ENCODE data around the gene PHYKPL.

PHYKPL gene

DNA sequence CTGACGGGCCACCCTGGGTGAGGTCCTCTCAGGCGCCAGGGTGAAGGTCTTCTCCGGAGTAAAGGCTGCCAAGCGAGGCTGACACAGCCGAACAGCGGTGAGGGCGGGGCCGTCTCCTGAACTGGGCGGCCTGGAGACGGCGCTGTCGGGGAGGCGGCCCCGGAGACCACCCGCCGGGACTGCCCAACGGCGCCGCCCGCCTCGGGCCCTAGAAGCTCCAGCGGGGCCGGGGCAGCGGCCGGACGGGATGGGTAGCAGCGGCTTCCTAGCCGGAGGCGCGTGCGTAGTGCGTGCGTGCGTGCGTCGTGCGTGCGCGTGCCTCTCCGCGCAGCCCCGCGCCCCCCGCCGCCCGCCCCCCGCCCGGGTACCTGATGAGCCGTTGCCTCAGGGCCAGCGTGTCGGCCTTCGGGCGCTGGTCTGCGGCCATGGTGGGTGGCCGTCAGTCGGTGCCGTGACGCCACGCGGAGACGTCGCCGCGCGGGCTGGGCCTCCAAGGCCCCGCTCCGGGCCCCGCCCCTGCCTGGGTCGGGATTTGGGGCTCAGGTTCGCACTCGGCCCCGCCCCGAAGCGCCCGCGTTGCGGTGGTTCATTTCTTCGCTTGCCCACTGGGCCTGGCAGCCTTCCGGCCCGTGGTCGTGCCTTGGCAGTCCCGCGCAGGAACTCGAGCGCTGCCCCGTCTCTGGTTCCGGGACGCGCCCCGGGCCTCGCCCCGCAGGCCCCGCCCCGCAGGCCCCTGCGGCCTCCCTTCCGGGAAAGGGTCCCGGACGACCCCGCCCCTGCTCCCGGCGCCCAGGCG is at the start of gene PHYKPL:
PHYKPL (minus strand) TSS at position 679 of the 796 bp plus-strand sequence; CDS start at position 427, 252 bp downstream.
- DNase-seq (ENCODE audit: low spot score): peak; percentile 90

DNA sequence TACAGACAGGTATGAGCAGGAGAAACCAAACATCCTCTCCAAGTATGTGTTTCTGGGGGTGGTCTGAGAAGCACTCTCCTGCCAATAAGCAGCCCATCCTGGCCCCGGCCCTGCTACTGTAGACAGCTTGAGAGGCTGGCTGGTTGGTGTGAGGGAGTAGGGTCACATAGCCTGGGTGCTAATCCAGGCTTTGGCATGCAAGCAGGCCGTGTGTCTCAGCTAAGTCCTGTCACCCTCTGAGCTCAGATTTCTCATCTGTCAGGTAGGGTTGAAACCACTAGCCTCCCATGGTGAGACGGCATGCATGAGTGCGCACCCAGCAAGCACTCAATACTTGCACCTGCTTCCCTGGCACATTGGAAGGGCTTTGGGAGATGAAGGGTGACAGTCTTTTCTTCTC is 49.8 kb upstream of the PHYKPL start:
- DNase-seq (ENCODE audit: low spot score): no peak

DNA sequence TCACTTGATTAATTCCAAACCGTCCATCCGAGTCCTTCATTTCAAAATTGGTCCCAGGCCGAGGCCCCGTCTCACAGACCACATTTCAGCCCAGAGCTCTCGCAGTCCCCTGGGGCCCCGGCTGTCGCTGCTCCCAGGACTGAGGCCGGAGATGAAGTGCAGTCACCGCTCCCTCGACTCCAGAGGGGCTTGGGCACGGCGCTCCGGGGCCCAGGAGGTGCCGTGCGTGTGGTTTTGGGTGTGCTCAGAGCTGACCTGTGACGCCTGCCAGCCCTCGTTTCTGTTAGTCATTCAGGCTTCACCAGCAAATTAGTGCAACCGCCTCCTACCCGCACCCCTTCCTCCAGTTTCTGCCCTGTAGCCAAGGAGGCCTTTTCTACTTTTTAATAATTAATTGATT is 48.7 kb upstream of the PHYKPL start:
- no peak for DNase-seq (ENCODE audit: low spot score)

DNA sequence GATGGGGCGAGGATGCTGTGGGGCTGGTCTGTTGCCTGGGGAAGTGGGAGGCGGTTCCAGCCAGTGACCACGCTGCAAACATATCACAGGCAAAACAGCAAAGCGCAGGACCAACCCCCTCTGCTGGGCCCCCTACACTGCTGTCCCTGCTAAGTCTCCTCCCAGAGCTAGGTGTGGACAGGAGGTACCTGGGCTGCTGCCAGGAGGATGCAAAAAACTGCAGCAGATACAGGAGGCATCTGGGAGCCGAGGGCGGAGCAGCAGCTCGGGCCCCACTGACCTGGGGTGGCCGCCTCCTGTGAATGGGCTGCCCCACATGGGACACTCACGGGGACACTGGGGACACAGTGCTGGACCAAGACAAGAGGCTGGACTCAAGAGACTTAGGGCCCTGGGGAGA is 48.0 kb upstream of the PHYKPL start:
- no peak for DNase-seq (ENCODE audit: low spot score)

DNA sequence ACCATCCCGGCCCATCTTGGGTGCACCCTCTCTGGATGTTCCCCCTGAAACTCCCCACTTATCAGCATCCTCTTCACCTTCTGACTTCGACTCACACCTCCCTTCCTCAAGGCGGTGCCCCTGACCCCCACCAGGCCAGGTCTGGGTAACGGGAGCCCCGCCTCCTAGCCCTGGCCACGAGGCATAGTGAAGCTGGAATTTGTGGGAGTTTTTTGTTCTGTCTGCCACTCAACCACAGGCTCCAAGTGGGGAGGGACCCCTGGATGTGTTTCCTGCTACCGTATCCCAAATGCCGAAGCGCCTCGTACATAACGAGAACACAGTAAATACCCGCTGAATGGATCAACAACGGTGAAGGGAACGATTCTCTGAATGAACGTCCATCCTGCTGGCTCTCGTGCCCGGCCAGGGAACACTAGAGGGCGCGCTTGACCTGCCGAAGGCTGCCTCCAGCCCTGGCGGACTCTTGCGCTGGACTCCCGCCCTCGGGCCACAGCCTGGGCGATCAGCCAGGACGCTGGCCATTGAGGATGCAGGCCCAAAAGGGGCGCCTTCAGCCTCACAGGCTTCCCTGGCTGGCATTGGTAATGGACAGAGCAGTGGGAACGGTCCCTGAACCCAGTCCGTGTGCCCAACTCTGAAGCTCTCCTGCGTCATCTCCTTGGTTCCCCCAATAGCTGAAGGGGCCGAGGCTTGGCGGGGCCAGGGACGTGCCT is 47.3 kb upstream of the PHYKPL start:
- DNase-seq (ENCODE audit: low spot score): peak; percentile 96

DNA sequence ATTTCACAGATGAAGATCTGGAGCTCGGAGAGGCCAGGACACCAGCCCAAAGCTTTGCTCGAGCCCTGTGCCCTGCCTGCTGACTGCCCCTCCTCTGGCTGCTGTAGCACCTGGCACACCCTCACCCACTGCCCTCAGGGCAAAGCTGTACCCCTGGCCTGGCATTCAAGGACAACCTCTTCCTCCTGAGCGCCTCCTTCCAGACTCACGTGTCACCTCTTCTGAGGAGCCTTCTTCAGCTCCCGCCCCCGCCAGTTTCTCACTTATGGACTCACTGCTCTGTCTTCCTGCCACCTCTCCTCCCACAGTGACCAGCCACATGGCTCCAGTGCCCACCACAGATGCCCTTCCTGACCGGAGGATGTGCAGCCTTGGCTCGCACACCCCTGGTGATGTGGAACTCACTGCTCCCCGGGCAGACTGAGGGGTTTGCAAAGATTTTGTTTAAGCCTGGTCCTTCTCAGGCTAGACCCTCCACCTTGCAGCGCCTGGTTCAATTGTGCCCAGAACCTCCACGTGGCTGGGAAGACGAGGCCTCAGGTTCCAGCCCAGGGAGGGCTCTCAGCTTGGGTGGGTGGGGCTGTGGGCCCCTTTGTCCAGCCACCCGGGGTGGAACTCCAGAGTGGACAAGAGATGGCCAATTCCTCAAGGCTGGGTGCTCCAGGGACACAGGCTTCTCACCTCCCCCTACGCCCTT is 46.6 kb upstream of the PHYKPL start:
- DNase-seq (ENCODE audit: low spot score): no peak

DNA sequence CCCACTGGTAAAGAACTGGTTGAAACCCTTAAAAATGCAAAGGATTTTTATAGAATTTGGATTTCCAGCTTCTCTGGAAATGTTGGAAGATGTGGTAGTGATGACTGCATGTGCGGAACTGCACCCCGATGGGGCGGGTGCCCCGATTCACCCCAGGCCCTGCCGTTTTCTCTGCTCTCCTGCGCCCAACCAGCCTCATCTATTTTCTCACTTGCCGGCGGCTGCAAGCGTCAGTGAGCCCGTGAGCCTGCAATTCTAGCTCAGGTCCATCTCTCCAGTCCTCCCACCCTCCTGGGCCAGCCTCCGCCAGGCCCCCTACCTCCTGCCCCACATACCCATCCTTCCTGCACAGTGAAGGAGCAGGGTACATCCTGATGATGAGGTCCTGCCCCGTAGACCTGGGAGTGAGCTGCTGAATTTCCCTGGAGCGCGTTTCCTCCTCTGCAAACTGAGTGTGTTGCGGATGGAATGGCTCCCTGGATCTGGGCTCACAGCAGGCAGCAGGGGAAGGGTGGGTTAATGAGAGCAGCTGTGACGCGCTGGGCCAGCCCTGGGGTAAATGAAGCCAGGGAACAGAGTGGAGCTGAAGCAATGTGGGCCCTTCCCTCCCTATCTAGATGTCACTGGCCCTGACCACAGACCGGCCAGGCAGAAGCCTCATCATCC is 45.9 kb upstream of the PHYKPL start:
- DNase-seq (ENCODE audit: low spot score): no peak

DNA sequence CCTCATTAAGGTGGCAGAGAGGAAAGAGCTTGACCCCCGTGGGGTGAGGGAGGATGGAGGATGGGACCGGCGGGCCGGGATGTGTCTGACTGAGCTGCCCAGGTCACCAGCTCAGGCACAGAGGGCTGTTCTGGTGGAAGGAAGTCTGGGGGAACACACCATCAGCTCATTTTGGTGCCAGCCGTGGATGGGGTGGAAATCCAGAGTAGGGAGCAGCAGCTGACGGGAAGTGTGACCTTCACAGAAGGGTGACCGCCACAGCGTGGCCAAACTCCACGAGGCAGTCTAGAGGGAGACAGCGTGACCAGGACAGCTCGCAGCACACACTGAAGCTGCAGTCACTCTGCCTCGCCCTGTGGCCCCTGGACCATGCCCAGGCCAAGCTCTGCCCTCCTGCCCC is 45.3 kb upstream of the PHYKPL start:
- DNase-seq (ENCODE audit: low spot score): no peak

DNA sequence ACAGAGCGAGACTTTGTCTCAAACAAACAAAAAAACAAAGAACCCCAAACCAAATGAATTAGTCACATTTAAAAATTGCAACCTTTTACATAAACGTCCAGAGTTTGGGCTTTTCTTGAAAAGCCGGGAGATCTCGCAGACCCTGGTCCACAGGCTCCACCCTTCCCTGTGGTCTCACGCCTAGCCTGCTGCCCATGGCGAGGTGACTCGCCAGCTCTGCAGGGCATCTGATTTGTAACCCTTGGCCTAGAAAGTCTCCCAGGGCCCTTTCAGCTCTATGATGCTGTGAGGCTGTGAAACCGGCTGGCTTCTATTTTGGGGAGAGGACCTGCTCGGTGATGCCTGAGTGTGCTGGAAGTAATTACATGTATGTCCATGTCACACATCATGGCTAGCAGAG is 44.7 kb upstream of the PHYKPL start:
- DNase-seq (ENCODE audit: low spot score): no peak

DNA sequence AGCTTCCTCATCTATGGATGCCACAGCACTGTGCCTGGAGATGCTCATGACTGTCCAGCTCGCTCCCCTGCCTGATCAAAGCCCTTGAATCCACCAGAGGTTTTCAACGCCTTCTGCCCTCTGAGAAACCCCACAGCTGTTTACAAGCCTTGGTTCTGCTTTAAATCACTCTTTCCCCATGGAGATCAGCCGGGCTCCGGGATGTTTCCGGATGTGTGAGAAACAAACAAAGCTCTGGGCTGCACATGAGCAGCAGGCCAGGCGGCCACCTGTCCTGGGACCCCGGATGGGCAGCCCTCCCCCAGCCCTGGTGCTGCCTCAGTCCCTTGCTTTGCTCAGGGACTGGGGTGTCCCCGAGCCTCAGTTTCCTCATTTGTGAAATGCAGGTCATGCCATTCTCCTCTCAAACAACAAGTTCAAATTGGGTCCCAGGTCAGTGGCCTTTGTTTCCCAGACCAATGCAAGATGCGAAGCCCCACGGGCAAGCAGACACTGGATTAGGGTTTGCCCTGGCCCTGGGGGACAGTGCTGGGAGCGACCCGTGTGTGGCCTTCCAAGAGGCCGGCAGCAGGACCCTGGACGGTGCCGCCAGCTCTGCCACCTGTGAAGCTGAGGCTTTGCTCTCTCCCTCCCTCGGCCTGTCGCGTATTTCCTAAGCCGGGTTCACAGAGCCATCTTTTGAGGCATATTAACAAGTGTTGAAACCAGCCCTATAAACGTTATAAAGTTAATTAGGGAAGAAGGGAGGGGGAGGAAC is 42.4 kb upstream of the PHYKPL start:
- no peak for DNase-seq (ENCODE audit: low spot score)

DNA sequence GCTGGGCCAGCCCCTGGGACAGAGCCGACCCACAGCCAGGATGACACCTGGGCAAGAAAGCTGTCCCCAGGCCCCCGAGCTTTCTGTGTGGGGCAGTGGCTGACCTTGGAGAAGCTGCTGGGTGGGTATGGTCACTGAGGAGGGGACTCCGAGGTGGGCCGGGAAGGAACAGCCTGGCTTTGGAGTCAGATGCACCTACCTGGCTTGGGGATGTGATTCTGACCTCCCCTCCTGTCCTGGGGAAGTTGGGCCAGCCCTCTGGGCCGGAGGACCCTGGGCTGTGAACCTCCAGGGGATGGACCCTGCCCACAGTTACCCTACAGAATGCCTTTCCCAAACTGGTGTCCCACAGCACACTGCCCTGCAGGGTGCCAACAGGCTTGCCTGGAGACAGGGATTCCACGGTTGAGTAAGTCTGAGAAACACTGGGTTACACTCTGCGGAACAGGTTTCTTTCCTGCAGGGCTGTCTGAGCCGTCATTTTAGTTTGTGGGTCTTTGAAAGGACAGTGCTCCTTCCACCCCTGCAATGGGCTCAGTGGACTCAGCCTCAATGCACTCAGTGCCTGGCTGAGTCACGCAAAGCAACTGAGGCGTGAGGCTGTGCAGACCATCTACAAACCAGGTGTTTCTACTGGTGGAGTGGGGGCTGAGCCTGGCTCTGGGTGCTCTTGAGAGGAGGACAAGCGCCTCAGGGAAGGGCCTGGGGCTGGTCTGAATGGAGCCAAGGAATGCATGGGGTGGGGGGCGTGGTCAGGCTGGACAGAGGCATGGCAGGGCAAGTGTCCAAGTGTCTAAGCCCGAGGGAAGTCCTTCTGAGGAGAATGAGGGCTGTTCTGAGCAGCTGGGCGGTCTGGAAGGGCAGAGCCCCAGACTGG is 41.3 kb upstream of the PHYKPL start:
- DNase-seq (ENCODE audit: low spot score): no peak

DNA sequence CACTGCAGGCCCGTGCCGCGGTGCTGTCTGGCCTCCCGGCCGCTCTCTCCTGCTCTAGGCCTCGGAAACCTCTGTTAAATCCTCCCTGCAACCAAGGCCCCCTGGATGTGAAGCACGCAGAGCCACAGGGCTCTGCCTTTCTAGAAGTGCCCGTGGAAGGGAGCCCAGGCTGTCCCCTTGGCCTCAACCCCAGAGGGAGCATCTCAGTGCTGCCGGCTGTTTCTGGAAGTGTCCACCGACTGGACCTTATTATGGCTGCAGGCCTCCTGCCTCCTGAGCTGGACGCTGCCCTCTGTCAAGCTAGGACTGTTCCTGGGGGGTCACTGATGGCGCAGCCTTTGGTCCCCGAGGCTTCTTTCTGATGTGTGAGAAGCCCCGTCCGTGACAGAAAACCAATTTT is 40.4 kb upstream of the PHYKPL start:
- no peak for DNase-seq (ENCODE audit: low spot score)

DNA sequence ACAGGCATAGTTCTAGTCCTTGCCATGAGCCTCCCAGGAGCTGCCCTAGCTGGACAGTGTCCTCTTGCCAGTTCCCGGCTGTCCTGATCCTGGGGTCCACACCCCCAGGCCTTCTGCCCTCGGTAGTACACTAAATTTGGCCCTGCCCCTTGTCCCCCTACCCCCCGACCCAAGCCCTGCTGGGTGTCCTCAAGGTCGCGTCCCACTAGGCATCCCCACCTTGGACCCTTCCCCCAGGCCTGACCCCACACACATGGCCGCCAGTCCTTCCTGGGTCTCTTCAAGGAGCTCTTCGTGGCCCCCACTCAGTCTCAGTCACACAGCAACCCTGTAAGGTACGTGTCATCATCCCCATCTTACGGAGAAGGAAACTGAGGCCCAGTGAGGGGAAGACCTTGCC is 40.0 kb upstream of the PHYKPL start:
- no peak for DNase-seq (ENCODE audit: low spot score)

DNA sequence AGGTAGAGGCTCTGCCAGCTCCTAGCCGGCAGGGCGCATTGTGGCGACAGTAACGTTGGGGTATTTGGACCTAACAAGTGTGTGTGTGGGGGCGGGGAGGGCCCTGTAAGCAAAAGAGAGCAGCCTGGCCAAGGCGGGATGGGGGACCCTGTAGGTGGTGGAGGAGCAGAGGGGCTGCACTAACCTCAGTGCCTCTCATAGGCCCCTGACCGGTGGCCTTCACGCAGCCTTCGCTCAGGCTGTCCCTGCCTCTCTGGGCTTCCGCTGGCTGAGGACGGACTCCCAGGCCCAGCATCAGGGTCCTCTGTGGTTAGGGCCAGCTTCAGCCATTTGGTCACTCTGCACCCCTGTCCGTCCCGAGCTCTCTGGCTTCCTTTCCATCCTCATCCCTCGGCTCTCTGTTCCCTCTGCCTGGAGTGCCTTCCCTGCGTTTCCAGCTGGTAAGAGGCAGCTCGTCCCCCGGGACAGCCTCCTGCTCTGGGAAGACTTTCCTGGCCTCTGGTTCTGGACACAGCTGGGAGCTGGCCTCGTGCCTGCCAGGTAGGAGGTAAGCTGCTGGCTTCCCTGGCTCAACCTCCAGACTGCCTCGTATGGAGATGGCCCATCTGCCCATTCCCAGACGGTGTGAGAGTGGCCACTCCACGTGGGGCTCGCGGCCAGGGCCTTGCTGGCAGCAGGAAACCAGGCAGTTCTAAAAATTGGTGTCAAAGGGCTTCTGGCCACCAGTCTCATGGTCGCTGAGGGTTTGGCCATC is 39.3 kb upstream of the PHYKPL start:
- DNase-seq (ENCODE audit: low spot score): no peak

DNA sequence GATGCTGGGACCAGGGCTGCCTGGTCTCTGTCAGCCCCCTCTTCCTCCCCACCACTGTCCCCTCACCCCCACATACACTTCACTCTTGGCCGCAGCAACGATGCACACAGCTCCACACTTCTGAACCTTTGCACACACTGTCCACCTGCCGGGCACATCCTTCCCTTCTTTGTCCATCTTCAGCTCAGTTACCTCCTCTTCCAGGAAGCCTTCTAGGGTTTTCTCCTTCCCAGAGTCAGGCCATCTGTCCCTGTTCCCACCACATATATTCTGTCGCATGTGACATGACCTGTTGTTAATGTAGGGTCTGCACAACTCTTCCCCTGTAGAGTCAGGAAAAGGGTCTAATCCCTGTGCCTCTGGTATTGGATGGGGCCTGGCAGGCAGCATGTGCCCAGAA is 38.6 kb upstream of the PHYKPL start:
- DNase-seq (ENCODE audit: low spot score): no peak

DNA sequence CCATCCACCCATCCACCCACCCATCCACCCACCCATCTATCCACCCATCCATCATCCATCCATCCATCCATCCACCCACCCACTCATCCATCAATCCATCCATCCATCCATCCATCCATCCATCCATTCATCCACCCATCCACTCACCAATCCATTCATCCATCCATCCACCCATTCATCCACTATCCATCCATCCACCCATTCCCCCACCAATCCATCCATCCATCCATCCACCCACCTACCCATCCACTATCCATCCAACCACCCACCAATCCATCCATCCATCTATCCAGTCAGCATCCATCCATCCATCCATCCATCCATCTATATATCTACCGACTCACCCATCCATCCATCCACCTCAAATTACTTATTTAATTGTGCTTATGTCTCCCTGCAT is 36.9 kb upstream of the PHYKPL start:
- DNase-seq (ENCODE audit: low spot score): no peak

DNA sequence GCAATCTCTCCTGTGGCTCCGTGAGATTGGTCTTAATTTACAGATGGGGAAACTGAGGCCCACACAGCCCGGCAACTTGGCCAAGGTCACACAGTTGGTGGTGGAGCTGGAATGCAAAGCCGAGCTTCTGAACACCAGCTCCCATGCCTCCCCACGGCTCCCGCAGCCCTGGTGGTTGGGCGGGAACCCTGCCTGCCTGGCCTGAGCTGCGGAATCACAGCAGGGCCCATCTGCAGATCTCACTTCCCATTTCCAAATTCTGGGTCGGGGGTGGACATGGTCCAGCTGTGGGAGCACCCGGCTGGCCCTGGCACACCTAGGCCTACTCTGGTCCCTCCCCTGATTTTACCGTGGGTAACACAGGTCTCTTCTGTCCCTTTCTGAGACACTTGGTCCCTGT is 35.3 kb upstream of the PHYKPL start:
- no peak for DNase-seq (ENCODE audit: low spot score)

DNA sequence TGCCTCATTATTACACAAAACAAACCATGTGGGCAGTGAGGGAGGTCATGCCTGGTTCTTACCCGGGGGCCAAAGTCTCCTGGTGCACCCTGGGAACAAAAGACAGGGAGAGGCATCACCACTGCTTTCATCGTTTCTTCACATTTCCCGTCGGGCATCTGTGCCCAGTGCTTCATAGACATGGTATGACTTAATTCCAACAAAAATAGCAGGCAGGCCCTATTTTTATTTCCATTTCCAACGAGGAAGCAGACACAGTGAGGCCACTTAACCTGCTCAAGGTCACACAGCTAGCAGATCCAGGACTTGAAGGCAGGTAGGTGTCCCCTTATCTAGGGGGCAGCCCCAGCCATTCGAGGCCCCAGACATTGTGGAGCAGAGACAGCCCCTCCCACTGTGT is 34.6 kb upstream of the PHYKPL start:
- DNase-seq (ENCODE audit: low spot score): no peak

DNA sequence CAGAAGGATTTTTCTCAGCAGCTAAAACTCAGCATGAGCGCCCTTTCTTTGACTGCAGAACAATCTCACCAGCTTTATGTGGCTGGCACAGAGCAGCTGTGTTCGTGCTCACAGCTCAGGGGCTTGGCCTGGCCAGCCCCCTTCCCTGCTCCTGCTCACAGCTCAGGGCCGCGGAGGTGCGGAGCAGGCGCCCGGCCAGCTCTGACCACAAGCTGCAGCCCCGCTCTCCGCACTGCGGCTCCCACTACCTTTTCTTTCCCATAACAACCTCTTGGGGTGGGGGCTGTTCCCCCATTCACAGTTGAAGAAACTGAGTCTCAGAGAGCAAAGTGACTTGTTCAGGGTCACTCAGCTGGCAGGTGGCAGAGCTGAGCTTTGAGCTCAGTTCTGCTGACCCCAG is 34.0 kb upstream of the PHYKPL start:
- no peak for DNase-seq (ENCODE audit: low spot score)

DNA sequence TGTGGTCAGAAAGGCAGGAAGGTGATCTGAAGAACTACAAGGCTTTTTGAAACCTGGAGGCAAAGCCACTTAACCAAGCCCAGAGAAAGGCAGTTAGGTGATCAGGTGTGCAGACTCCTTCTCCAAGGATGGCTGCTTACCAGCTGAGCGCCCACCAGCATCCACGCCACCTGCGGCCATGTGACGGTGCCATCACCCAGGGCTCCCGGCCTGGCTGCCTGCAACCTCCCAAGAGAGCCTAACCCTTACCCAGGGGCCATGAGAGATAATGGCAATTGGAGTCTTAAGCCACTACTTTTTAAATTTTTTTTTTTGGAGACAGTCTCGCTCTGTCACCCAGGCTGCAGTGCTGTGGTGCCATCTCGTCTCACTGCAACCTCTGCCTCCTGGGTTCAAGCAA is 33.1 kb upstream of the PHYKPL start:
- no peak for DNase-seq (ENCODE audit: low spot score)

All from AG20443 (cell line).